GM21381 (cell line): ENCODE data around the gene SLC5A11.

ENCODE experiments used
- ATAC-seq: cut with Tn5 transposase; IDR thresholded peaks from one replicate; pipeline ENCODE4 v1.9.1; 2021; ENCODE audit warnings: mild to moderate bottlenecking, moderate library complexity; ENCODE audit not compliant: unreplicated experiment

The SLC5A11 gene

DNA sequence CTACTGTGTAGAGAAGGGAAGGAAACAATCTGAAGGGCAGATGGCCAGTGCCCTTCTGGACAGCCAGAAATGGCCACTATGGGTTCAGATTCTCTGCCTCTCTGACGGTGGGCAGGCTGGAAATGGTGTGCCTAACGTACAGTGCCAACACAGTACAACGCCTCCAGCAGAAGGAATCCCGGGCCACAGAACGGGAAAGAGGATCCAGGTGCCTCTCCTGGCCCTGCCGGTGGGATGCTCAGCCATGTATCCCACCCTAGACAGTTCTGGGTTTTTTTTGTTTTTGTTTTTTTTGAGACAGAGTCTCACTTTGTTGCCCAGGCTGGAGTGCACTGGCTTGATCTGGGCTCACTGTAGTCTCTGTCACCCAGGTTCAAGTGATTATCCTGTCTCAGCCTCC is 71.5 kb downstream of the SLC5A11 start:
- ATAC-seq, result no peak

DNA sequence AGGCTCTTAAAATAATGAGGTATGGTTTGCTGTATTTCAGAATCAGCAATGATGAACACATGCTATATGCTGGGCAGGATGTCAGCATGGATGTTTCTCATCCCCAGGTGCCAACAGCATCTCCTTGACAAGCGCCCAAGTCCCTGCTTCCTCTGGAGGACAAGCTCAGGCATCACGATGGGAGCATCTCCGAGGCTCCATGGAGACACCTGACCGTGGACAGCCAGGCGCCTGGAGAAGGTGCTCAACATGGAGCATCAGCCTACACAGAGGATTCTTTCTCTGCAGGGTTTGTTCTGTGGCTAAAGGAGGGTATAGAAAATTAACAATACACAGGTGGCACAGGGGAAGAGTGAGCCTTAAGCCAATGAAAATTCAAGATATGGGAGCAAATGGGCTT is 72.1 kb downstream of the SLC5A11 start:
- ATAC-seq, result no peak

DNA sequence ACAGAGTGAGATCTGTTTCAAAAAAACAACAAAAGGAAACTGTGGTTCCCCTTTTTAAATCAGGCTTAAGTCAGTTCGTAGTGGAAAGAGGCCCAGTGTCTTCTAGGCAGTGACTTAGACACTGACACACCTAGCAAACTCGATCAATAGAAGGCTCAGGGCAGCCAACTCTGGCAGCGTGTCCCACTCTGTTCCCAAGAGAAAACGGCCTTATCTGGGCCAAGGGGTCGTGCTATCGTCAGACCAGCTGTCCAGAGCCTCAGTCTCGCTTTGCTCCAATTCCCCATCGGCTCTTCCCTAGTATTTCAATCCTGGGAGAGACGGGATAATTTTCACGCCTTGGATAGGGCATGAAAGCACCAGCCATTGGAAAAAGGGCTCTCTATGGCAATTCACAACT is 72.9 kb downstream of the SLC5A11 start:
- ATAC-seq, result no peak

DNA sequence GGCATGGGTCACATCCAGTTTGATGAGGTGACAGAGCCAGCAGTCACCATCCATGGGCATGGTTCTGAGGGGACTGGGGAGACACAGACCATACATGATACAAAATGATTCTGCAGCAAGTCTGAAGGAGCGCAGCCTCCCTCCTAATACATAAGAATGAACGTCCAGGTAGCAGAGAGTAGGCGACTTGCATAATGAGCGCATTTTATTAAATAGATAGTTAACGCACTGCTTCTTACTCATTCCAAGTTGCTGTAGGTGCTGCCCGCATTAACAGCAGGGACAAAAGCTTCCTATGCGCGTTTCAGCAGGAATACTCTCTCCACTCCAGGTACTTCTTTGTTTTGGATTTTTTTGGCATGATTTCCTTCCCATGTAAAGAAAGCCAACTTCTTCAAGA is 73.8 kb downstream of the SLC5A11 start:
- no peak for ATAC-seq

DNA sequence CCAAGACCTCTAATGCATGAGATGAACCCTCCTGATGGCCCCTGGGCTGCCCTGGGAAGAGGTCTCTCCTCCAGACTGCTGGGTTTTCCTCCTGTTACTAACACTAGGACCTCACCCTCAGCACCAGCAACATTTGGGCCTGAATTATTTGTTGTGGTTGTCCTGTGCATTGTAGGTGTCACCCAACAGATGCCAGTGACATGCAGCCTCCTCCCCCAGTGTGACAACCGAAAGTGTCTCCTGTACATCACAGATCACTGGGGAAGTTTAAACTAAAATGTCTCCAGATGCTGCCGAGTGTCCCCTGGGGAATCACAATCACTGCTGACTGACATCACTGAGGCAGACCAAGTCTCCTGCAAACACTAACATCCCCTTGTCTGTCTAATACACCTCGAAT is 74.8 kb downstream of the SLC5A11 start:
- no peak for ATAC-seq

DNA sequence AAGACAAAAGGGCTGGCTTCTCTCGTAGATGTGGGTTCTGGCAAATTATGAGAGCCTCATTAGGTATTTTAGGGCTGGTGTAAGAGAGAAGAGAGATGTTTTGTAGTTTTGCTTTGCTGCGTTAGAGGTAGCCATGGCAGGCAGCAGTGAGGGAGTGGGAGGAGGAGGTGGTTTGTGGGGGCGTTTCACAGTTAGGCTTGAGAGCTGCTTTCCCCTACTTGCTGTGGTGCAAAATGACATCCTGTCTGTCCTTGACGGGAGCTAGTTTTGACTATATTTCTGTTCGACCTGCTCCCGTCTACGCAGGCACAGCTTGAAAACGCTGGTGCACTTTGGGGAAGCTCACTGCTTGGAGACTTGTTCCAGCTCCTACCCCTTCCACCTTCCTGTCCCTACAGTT is 75.5 kb downstream of the SLC5A11 start:
- no peak for ATAC-seq

DNA sequence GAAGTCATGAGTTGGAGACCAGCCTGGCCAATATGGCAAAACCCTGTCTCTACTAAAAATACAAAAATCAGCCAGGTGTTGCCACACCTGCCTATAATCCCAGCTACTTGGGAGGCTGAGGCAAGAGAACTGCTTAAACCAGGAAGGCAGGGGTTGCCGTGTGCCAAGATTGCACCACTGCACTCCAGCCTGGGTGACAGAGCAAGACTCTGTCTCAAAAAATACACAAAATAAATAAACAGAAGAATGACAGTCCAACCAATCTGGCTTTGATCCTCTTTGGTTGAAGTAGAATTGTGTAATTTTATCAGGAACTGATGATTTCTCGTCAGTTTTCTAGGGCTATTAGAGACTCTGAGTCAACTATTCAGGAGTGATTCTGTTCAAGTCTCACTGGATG is 79.4 kb downstream of the SLC5A11 start:
- ATAC-seq, result no peak

DNA sequence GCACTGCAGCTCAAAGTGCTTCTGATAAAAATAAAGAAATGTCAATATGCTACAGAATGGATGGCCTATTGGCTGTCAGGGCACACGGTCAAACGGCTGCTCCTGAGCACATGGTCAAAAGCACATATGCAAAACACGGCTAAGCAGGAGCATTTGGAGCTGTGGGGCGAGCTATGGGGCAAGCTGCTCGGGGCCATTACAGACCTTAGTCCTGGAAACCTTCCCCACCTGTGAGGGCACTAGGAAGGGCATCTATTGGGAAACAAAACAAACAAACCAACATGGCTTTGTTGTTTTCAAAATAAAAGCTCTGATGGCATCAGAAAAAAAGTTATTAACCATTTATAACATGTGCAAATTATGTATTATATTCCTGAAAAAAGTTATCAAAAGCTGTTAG is 83.6 kb downstream of the SLC5A11 start:
- no peak for ATAC-seq

DNA sequence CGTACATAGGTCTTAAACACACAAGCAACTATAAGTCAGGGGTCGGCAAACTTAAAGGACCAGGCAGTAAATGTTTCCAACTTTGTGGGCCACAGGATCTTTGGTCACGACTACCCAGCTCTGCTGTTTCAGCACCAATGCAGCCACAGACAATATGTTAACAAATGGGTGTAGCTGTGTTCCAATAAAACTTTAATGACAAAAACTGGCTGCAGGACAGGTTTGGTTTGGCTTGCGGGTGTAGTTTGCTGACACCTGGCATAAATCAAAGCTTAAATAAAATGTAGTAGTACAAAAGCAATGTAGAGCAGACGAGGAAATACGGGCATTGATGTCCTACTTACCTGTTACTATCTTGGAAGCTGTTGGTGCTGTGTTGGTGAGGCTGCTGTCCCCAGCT is 84.7 kb downstream of the SLC5A11 start:
- ATAC-seq, result no peak

DNA sequence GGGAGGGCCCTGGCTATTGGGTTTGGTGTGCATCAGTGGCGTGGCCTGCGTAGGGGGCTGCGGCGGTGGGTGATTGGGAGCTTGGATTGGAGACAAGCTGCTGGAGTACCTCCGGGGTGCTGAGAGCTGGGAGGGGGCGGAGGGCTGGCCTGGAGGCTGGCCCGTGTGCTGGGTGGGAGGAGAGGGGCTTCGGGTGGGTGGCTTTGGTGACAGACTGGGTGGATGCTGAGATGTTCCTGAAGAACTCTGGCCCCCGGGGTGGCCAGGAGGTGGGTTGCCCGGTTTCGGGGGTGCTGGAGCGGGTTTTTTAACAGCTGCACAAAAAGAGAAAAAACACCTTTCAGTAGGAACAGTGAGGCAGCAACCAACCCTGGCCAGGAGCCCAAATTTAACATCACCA is 85.3 kb downstream of the SLC5A11 start:
- ATAC-seq, result no peak

DNA sequence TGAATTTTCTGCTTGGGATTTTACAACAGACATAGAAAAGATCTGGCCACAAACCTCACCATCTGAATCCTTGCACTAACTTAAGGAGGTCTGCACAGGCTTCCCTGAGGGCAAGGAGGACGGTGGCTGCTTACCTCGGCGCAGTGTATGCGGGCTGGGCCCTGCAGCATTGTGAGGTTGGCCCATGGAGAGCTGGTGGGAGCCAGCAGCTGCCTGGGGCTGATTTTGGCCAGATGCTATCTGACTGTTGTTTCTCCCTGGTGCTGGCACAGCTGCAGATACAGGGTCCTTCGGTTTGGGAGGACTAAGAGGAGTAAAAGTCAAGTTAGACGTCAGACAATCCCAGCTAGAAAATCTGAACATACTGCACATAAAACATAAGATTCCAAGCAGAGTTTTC is 89.6 kb downstream of the SLC5A11 start:
- ATAC-seq, result no peak

DNA sequence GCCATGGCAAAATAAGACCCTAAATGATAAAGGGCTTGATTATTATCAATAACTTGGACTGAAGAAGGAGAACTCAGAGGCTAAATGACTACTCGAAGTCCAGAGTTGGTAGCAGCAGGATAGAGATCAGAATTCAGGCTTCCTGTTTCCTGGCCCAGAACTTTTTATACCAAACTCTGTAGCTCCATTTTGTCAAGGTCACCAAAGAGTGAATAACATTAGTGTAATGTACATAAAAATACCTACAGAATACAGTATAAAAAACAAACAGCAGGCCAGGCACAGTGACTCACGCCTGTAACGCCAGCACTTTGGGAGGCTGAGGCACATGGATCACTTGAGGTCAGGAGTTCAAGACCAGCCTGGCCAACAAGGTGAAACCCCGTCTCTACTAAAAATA is 90.4 kb downstream of the SLC5A11 start:
- ATAC-seq, result no peak

DNA sequence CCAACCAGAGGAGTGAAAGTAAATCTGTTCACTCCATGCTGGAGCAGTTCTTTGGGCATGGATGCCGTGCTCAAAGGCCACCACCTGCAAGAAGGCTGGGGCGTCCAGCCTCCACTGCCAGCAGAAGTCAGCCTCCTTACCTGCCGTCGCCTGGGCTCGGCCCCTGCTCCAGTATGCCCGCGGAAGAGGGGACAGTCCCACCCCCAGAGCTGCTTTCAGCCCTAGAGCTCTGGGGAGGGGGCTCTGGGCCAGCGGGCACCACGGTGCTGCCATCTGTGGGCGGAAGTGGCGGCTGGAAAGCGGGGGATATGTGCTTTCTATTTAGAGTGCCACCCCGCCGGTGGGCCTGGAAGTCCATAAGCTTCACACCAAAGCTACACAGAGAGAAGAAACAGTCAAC is 93.5 kb downstream of the SLC5A11 start:
- ATAC-seq, result no peak

DNA sequence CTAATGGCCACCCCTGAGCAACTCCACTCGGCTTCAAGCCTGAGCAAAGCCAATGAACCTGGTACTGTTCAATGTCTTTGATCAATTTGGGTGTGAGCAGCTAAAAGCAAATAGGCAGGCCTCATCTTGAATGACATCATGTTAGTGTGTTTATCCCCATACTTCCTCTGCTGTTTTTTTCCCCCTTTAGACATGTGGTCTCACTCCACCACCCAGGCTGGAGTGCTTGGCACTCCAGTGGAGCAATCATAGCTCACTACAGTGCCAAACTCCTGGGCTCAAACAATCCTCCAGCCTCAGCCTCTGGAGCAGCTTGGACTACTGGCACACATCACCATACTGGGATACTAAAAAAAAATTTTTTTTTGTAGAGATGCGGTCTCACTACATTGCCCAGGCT is 94.0 kb downstream of the SLC5A11 start:
- no peak for ATAC-seq

DNA sequence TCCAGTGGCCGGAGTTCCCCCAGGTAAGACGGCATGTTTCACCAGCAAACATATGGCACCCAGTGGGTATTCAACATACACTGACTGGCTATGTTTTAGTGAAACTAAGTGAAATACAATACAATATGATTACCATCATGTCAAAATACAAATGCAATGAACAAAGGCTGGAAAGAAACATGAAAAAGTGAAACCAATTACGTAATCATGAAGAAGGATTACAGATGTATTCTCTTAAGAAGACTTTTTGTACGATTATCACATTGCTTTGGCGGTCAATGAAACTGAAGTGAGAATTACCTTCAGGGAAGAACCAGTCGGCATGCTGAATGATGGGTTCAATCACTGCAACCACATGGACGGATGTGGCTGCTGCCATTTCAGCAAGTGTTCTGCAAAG is 97.7 kb downstream of the SLC5A11 start:
- ATAC-seq, result no peak

DNA sequence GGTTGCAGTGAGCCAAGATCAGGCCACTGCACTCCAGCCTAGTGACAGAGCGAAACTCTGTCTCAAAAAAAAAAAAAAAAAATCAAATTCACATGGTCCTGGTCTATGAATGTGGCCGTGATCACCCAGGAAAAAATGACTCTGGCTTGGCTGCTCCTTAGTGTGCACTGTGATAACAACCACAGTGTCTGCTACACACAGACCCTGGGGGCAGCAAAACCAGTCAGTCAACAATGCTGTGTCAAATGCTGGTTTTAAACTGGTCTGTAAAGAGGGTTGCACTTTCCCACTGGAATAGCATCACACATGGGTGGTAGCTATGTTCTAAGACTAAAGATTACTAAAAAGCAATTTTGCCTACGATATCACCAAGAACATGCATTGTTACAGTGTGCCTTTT is 98.4 kb downstream of the SLC5A11 start:
- ATAC-seq, result no peak

DNA sequence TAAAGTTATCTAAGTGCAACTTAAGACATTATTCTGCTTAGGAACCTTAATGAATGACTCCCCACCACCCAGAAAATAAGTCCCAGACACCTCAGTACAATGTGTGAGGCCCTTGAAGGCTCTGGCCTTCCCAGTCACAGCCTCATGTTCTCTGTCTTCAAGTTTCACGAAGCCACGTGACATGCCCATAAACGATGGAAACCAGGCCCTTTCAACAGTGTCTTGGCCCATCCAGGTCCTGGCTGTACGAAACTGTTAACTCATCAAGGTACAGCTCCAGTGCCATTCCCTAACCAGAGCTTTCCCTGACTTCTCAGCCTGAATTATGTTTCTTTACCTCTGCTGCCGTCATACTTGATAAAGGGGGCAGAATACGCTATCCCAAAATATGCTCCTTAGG is 100.4 kb downstream of the SLC5A11 start:
- no peak for ATAC-seq

DNA sequence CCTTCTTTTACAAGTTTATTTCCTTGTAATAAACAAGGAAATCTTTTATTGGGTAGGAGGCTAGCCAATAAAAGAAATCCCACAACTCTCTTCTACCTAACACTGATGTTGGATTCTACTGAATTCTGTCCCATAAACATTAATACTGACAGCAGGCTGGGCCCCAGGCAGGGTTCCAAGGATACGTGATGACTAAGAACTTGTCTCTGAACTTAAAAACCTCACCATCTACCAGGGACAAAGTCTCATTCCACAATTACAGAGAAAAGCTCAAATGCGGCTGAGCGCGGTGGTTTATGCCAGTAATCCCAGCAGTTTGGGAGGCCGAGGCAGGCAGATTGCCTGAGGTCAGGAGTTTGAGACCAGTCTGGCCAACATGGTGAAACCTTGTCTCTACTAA is 104.5 kb downstream of the SLC5A11 start:
- no peak for ATAC-seq

DNA sequence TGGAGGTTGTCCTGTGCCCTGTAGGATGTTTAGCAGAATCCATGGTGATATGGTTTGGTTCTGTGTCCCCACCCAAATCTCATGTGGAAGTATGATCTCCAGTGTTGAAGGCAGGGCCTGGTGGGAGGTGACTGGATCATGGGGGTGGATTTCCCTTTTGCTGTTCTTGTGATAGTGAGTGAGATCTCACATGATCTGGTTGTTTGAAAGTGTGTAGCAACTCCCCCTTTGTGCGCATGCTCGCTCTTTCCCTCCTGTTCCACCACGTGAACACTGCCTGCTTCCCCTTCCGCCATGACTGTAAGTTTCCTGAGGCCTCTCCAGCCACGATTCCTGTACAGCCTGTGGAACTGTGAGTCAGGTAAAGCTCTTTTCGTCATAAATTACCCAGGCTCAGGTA is 107.5 kb downstream of the SLC5A11 start:
- no peak for ATAC-seq

DNA sequence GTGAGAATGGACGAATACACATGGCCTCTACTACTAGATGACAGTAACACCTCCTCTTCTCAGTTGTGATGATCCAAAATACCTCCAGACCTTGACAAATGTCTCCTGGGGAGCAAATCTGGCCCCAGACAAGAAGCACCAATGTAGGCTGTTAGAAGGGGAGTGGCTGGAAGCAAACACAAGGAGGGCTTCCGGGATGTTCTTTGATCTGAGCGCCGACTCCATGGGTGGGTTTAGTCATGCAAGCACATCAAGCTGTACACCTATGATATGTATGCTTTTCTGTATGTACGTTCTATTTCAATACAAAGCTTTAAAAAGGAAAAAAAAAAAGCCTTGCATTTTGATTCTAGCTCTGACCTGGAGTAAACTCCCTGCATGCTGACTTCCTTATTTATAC is 108.0 kb downstream of the SLC5A11 start:
- no peak for ATAC-seq

DNA sequence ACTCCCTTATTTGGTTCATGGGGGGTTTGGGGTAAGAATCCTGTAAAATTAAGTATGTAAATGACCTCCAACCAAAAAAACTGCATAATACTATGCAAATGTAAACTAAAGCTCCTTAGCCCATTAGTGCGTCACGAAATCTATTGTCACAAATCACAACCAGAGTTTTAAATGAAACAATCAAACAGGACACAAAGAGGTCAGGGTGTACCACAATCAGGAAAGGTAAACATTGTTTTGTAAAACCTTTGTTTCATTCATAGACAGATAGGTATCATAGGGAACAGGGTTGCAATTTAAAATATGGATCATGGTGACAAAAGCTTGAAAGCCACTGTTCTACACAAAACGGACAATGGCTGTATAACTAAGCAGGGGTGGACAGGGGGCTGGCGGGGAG is 108.4 kb downstream of the SLC5A11 start:
- ATAC-seq, result no peak

DNA sequence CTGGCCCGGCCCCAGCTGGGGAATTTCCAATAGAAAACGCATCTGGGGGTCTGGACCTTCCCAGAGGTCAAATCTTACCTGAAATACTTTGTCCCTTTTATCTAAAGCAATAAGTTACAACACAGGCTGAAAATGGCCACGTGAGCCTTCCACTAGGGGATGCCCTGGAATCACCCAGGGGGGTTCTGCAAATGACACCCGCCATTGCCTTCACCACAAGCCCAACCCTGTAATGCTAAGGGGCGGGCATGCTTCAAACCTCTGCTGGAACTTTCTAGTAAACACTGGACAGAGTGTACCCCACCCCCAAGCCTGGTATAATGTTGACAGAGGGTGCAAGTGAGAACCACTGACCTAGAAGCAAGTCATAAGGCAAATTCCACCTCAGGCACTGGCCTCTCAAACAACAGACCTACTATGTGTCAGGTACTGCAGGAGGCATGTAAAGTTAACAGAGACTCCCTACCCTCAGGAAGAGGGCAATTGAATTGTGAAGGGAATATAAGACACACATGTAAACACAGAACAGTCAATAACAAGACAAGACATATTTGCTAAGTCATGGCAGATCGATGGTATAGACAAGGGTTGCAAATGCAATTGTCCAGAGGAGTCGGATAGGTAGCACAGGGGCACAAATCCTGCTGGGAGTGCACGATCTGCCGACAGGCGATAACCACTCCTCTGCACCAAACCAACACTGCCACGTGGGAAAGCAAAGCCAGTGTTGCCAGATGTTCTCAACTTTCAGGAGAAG is 110.4 kb downstream of the SLC5A11 start:
- ATAC-seq, result no peak

DNA sequence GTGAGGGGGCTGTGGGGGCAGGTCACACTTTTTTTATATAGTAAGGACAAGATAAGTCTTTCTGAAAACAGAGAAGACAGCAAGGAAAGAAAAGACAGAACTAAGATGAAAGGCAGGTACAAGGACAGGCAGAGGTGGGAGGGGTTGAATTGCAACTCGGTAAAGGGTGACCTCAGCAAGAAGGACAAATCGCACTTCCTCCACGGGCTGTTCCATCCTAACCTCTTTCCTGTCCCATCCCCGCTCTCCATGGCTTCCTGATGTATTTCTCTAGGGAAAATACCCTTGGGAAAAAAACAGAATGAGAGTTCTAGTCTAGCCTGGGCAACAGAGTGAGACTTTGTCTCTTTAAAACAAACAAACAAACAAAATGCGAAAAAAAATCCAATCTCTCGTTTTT is 112.1 kb downstream of the SLC5A11 start:
- ATAC-seq, result no peak
